GM18951 (cell line): ENCODE results near the gene S100A13.

Source experiments
- POLR2A ChIP-seq: IDR thresholded peaks from 4 replicates; pipeline ENCODE4 v1.6.1; 2011; ENCODE audit warnings: mild to moderate bottlenecking; ENCODE audit not compliant: insufficient read length, insufficient read depth; ENCODE audit errors: extremely low read depth
- in situ Hi-C: fragments of 300-500 bp; cut with MboI; formaldehyde crosslinking; loops from one replicate; pipeline ENCODE4 v1.12.0; 2022; ENCODE audit warnings: low sequenced_read_pairs, mixed read lengths, inconsistent platforms; ENCODE audit not compliant: unreplicated experiment

The S100A13 gene

GRCh38 chr1:153659175-153659534 is 31.9 kb upstream of the S100A13 start:
- in situ Hi-C loops = no loop called here
- no peak for TF ChIP-seq POLR2A

GRCh38 chr1:153658400-153659174 is 31.3 kb upstream of the S100A13 start, which contains the start of gene SNAPIN:
SNAPIN (plus strand) TSS chr1:153658703; CDS start chr1:153658744, 41 bp downstream.
- in situ Hi-C loops = no loop called here
- TF ChIP-seq POLR2A = peak; percentile 91

GRCh38 chr1:153655333-153655732 is 28.0 kb upstream of the S100A13 start:
- TF ChIP-seq POLR2A = no peak
- in situ Hi-C loops = no loop called here

- in situ Hi-C loops = no loop called here
- no peak for TF ChIP-seq POLR2A
These were observed 25.6 kb upstream of the S100A13 start for GRCh38 chr1:153652805-153653500.

- no peak for TF ChIP-seq POLR2A
- in situ Hi-C loops = no loop called here
These were observed 24.5 kb upstream of the S100A13 start for GRCh38 chr1:153651771-153652170.

- TF ChIP-seq POLR2A = no peak
- in situ Hi-C loops = no loop called here
These were observed 22.5 kb upstream of the S100A13 start for GRCh38 chr1:153649863-153650235.

- no peak for TF ChIP-seq POLR2A
- in situ Hi-C loops = no loop called here
These were observed 22.0 kb upstream of the S100A13 start for GRCh38 chr1:153649137-153649862.

GRCh38 chr1:153648000-153648643 is 20.8 kb upstream of the S100A13 start:
- in situ Hi-C loops = no loop called here
- TF ChIP-seq POLR2A = peak; percentile 27

GRCh38 chr1:153647346-153647714 is 20.0 kb upstream of the S100A13 start:
- TF ChIP-seq POLR2A = no peak
- in situ Hi-C loops = no loop called here

GRCh38 chr1:153646672-153647345 is 19.5 kb upstream of the S100A13 start:
- TF ChIP-seq POLR2A = no peak
- in situ Hi-C loops = no loop called here

- TF ChIP-seq POLR2A = no peak
- in situ Hi-C loops = no loop called here
These were observed 16.5 kb upstream of the S100A13 start for GRCh38 chr1:153643816-153644215.

GRCh38 chr1:153643100-153643499 is 15.8 kb upstream of the S100A13 start:
- no peak for TF ChIP-seq POLR2A
- in situ Hi-C loops = no loop called here

- in situ Hi-C loops = no loop called here
- no peak for TF ChIP-seq POLR2A
These were observed 14.9 kb upstream of the S100A13 start for GRCh38 chr1:153642161-153642560.
